Measurements from ENCODE around the gene REX1BD. TPM values are rescaled to one million over a fixed set of nuclear protein-coding genes. Genes with fewer than 3 reads are reported as not detected.
A peak's percentile ranks its signal among the peaks of the same experiment; 100 is the strongest.

The REX1BD gene
- total and polyA plus RNA-seq, 2 donors: 72.2 to 104 TPM

DNA sequence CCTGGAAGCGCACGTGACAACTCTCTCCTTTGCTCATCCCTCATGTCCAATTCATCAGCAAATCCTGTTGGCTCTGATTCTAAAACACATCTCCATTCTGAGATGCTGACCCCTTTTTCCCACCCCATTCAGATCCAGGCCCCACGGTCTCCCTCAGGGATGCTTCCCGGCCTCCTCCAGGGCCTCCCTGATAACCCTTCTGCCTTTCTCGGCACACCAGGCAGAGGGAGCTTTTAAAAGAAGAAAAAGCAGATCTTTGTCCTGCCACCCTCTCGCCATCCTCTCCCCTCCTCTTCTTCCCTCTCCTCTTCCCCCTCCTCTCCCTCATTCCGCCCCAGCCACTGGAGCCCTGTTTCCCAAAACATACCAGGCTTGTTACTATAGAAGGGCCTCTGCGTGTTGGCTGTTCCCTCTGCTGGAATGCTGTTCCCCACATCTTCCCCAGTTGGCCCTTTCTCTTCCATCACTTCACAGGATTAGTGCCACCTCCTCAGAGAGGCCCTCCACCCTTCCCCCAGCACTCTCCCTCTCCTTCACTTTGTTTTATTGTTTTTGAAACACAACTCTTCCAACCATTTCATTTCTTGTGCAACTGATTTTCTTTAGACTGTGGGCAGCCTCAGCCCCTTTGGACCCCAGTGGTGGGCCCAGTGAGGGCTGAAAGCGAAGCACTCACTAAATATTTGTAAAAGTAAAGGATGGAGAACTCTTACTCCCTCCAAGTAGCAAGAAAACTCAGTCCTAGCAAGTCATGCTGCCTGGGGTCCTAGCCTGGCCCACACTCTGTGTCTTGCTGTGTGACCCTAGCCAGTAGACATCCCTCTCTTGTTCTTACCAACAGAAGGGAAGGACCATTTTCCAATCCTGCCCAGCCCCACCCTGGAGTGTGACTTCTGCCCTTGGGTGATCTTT is 20.5 kb downstream of the REX1BD start:
- Histone ChIP-seq H3K27me3 (ENCODE audit: control insufficient read depth in 2 of 2, insufficient read depth in 1 of 2, low read length in 1 of 2) (peaks cover 97% of the 10 kb centered on the region in 2 donors), H3K36me3 (ENCODE audit: control insufficient read depth in 2 of 2, insufficient read depth in 2 of 2, low read length in 1 of 2) (no peaks in the 10 kb centered on the region), H3K27ac (ENCODE audit: low read depth in 1 of 2, low read length in 1 of 2) (no peak overlapping the region), H3K9me3 (ENCODE audit: control insufficient read depth in 2 of 2, insufficient read depth in 1 of 2, low read length in 1 of 2) (peaks cover 0 to 8% of the 10 kb centered on the region in 2 donors), H3K4me1 (ENCODE audit: control insufficient read depth in 2 of 2, insufficient read depth in 2 of 2, low read length in 2 of 2) (peaks cover 2 to 21% of the 10 kb centered on the region in 2 donors), H3K4me3 (ENCODE audit: low read length in 2 of 2) (no peak overlapping the region)
- 43% methylated on average over 9 of the region's 9 CpGs for WGBS
- DNase-seq (ENCODE audit: low read depth in 6 of 9, low spot score in 9 of 9): no peak

DNA sequence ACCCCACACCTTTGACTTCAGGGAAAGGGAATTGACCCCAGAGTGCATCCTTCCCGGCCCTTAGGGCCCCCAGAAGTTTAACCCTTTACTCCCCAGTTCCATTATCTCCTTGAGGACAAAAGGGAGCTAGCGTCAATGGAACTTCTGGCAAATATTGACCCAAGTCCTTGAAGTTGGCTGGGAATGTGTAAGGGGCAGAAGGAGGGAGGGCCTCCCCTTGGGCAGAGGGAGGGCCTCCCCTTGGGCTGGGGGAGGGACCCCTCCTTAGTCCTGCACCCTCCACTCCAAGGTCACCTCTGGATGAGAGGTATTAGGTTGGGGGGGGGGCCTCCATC is 21.1 kb downstream of the REX1BD start:
- no peak overlapping the region for H3K4me3 ChIP-seq (ENCODE audit: low read length in 2 of 2)
- H3K27ac ChIP-seq (ENCODE audit: low read depth in 1 of 2, low read length in 1 of 2): no peak overlapping the region
- peaks cover 97% of the 10 kb centered on the region in 2 donors for H3K27me3 ChIP-seq (ENCODE audit: control insufficient read depth in 2 of 2, insufficient read depth in 1 of 2, low read length in 1 of 2)
- peaks cover 2 to 21% of the 10 kb centered on the region in 2 donors for H3K4me1 ChIP-seq (ENCODE audit: control insufficient read depth in 2 of 2, insufficient read depth in 2 of 2, low read length in 2 of 2)
- 45% methylated on average over 2 of the region's 2 CpGs for WGBS
- DNase-seq (ENCODE audit: low read depth in 6 of 9, low spot score in 9 of 9): no peak
- peaks cover 0 to 12% of the 10 kb centered on the region in 2 donors for H3K9me3 ChIP-seq (ENCODE audit: control insufficient read depth in 2 of 2, insufficient read depth in 1 of 2, low read length in 1 of 2)
- H3K36me3 ChIP-seq (ENCODE audit: control insufficient read depth in 2 of 2, insufficient read depth in 2 of 2, low read length in 1 of 2): no peaks in the 10 kb centered on the region

DNA sequence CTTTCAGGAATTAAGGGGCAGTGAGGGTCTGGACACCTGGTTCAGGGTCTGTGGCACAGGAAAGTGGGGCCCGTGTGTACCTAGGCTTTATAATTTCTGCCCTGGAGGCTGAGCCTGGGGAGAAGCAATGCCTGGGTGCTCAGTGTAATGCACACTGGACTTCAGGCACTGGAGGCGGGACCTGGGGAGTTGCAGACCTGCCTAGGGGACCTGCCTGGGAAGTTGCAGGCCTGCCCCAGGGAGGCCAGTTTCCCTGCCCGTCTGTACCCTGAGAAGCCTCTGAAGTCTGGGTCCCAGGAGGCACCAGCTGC is 21.6 kb downstream of the REX1BD start:
- H3K4me3 ChIP-seq (ENCODE audit: low read length in 2 of 2): no peak overlapping the region
- H3K9me3 ChIP-seq (ENCODE audit: control insufficient read depth in 2 of 2, insufficient read depth in 1 of 2, low read length in 1 of 2): peaks cover 0 to 12% of the 10 kb centered on the region in 2 donors
- DNase-seq (ENCODE audit: low read depth in 6 of 9, low spot score in 9 of 9): no peak
- H3K4me1 ChIP-seq (ENCODE audit: control insufficient read depth in 2 of 2, insufficient read depth in 2 of 2, low read length in 2 of 2): peaks cover 2 to 21% of the 10 kb centered on the region in 2 donors
- WGBS: 37% methylated on average over 3 of the region's 3 CpGs
- H3K36me3 ChIP-seq (ENCODE audit: control insufficient read depth in 2 of 2, insufficient read depth in 2 of 2, low read length in 1 of 2): no peaks in the 10 kb centered on the region
- peaks cover 94 to 97% of the 10 kb centered on the region in 2 donors for H3K27me3 ChIP-seq (ENCODE audit: control insufficient read depth in 2 of 2, insufficient read depth in 1 of 2, low read length in 1 of 2)
- H3K27ac ChIP-seq (ENCODE audit: low read depth in 1 of 2, low read length in 1 of 2): no peak overlapping the region

DNA sequence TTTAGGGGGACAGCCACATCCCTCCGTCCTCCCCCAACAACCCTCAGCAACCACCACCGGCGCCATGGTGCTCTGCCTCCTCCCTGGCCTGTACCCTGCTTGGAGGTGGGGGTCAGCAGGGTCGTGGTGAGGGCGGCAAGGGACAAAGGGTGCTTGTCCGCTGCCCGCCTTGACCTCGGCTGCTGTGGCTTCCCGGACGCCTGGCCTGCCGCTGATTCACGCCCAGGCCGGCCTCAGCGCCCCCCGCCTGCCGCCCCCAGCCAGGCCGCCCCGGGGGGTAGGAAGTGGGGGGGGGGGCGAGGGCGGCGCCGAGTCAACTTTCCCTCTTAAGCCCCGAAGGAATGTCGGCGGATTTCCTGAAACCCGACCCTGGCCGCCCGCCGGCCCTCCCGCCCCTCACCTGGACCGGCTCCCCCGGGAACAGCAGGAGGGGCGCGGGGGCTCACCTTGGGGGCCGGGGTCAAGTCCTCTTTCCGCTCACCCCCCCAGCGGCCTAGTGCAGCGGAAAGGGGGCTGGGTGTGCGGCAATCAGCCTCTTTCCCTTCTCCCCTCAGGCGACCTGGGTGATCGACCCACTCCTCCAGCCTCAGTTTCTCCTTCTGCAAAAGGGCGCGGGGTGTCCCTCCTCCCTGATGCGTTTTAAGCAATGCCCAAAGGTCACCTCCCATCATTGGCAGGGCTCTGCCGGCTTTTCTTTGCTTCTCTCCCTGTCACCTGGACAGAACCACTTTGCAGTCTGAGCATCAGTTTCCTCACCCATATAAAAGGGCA is 22.1 kb downstream of the REX1BD start:
- H3K27ac ChIP-seq (ENCODE audit: low read depth in 1 of 2, low read length in 1 of 2): no peak overlapping the region
- 4% methylated on average over 45 of the region's 45 CpGs for WGBS
- no peak overlapping the region for H3K4me3 ChIP-seq (ENCODE audit: low read length in 2 of 2)
- peaks cover 88 to 97% of the 10 kb centered on the region in 2 donors for H3K27me3 ChIP-seq (ENCODE audit: control insufficient read depth in 2 of 2, insufficient read depth in 1 of 2, low read length in 1 of 2)
- H3K36me3 ChIP-seq (ENCODE audit: control insufficient read depth in 2 of 2, insufficient read depth in 2 of 2, low read length in 1 of 2): no peaks in the 10 kb centered on the region
- DNase-seq (ENCODE audit: low read depth in 6 of 9, low spot score in 9 of 9): no peak
- H3K4me1 ChIP-seq (ENCODE audit: control insufficient read depth in 2 of 2, insufficient read depth in 2 of 2, low read length in 2 of 2): peaks cover 2 to 21% of the 10 kb centered on the region in 2 donors
- peaks cover 0 to 12% of the 10 kb centered on the region in 2 donors for H3K9me3 ChIP-seq (ENCODE audit: control insufficient read depth in 2 of 2, insufficient read depth in 1 of 2, low read length in 1 of 2)

- peaks cover 0 to 12% of the 10 kb centered on the region in 2 donors for H3K9me3 ChIP-seq (ENCODE audit: control insufficient read depth in 2 of 2, insufficient read depth in 1 of 2, low read length in 1 of 2)
- H3K4me1 ChIP-seq (ENCODE audit: control insufficient read depth in 2 of 2, insufficient read depth in 2 of 2, low read length in 2 of 2): peaks cover 2 to 21% of the 10 kb centered on the region in 2 donors
- H3K27me3 ChIP-seq (ENCODE audit: control insufficient read depth in 2 of 2, insufficient read depth in 1 of 2, low read length in 1 of 2): peaks cover 81 to 97% of the 10 kb centered on the region in 2 donors
- 2% methylated on average over 62 of the region's 62 CpGs for WGBS
- H3K4me3 ChIP-seq (ENCODE audit: low read length in 2 of 2): peak overlapping the region in 1 of 2 donors; percentile 12
- no peak for DNase-seq (ENCODE audit: low read depth in 6 of 9, low spot score in 9 of 9)
- no peak overlapping the region for H3K27ac ChIP-seq (ENCODE audit: low read depth in 1 of 2, low read length in 1 of 2)
- no peaks in the 10 kb centered on the region for H3K36me3 ChIP-seq (ENCODE audit: control insufficient read depth in 2 of 2, insufficient read depth in 2 of 2, low read length in 1 of 2)
These were observed 22.9 kb downstream of the REX1BD start for GRCh38 chr19:18611327-18612050.

DNA sequence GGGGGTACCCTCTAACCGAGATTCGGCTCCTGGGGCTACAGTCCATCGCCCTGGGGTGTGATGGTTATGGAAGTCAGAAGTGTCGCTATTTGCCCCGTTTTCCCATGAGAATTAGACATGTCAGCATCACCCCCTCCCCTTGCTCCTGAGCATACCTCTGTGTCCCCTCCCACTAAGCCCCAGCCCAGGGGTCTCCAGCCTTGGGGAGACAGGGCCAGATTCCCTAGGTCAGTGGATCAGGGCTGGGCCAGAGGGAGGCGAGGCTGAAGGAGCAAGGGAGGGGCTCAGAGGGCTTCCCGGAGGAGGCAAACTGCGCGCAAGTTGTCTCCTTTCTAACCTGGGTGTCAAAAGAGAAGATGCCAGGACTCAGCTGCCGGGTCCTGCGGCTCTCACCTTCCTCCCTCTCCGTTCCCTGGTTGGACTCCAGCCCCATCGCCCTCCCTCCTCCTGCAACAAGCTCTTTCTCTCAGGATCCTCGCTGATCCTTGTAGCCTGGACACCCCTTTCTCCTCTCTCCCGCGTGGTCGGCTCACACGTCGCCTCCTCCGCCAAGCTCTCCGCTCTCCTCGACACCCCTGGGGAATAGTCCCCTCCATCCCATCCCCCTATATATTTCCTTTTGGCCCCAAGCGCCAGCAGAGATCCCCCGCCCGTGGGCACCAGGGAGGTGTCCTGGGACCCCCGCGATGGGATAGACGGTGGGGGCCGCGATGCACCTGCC is 23.6 kb downstream of the REX1BD start:
- DNase-seq (ENCODE audit: low read depth in 6 of 9, low spot score in 9 of 9): no peak
- Histone ChIP-seq H3K36me3 (ENCODE audit: control insufficient read depth in 2 of 2, insufficient read depth in 2 of 2, low read length in 1 of 2) (no peaks in the 10 kb centered on the region), H3K27me3 (ENCODE audit: control insufficient read depth in 2 of 2, insufficient read depth in 1 of 2, low read length in 1 of 2) (peaks cover 76 to 99% of the 10 kb centered on the region in 2 donors), H3K9me3 (ENCODE audit: control insufficient read depth in 2 of 2, insufficient read depth in 1 of 2, low read length in 1 of 2) (peaks cover 0 to 12% of the 10 kb centered on the region in 2 donors), H3K4me3 (ENCODE audit: low read length in 2 of 2) (peak overlapping the region in 1 of 2 donors; percentile 48), H3K4me1 (ENCODE audit: control insufficient read depth in 2 of 2, insufficient read depth in 2 of 2, low read length in 2 of 2) (peaks cover 2 to 21% of the 10 kb centered on the region in 2 donors), H3K27ac (ENCODE audit: low read depth in 1 of 2, low read length in 1 of 2) (no peak overlapping the region)
- 5% methylated on average over 30 of the region's 30 CpGs for WGBS

GRCh38 chr19:18612772-18613588 is 24.4 kb downstream of the REX1BD start, which contains the start of gene TMEM59L:
Gene TMEM59L, plus strand, starts transcription at chr19:18612870. Its CDS starts 89 bp downstream, at chr19:18612959.
- Histone ChIP-seq H3K27ac (ENCODE audit: low read depth in 1 of 2, low read length in 1 of 2) (no peak within 1 kb of the TSS), H3K36me3 (ENCODE audit: control insufficient read depth in 2 of 2, insufficient read depth in 2 of 2, low read length in 1 of 2) (no peaks in the 10 kb centered on the region), H3K27me3 (ENCODE audit: control insufficient read depth in 2 of 2, insufficient read depth in 1 of 2, low read length in 1 of 2) (peaks cover 71 to 99% of the 10 kb centered on the region in 2 donors), H3K4me1 (ENCODE audit: control insufficient read depth in 2 of 2, insufficient read depth in 2 of 2, low read length in 2 of 2) (peaks cover 2 to 18% of the 10 kb centered on the region in 2 donors), H3K4me3 (ENCODE audit: low read length in 2 of 2) (peak within 1 kb of the TSS in 1 of 2 donors; percentile 48), H3K9me3 (ENCODE audit: control insufficient read depth in 2 of 2, insufficient read depth in 1 of 2, low read length in 1 of 2) (peaks cover 0 to 12% of the 10 kb centered on the region in 2 donors)
- WGBS: 4% methylated on average over 70 of the region's 70 CpGs
- DNase-seq (ENCODE audit: low read depth in 6 of 9, low spot score in 9 of 9): no peak
